Activated CD4-positive, alpha-beta T cell treated with anti-CD3 and anti-CD28 coated beads, Interleukin-2, amount 50 U/mL, for 48 hours (primary cell): ENCODE data around the gene ALOX15.
"Not testable (repeated sequence)": the region's sequence is repeated elsewhere in the genome, so short reads cannot be mapped to it uniquely, and the experiment has no call there.

Experiments used
- DNase-seq, 2 experiments: peaks; one replicate each; pipeline ENCODE4 v3.0.0-alpha.2; 2020

ALOX15 gene

GRCh38 chr17:4641297-4642195, at the start of gene ALOX15:
Gene ALOX15, minus strand, starts transcription at chr17:4641678. Its CDS starts 27 bp downstream, at chr17:4641651.
- no peak for DNase-seq

- DNase-seq: no peak
These were observed 49.3 kb upstream of the ALOX15 start for GRCh38 chr17:4690745-4691144.

GRCh38 chr17:4689872-4690271, 48.4 kb upstream of the ALOX15 start:
- DNase-seq: not testable (repeated sequence)

- DNase-seq: not testable (repeated sequence)
These were observed 42.3 kb upstream of the ALOX15 start for GRCh38 chr17:4683739-4684138.

GRCh38 chr17:4679658-4680057, 38.2 kb upstream of the ALOX15 start:
- no peak for DNase-seq

GRCh38 chr17:4678448-4679026, 37.1 kb upstream of the ALOX15 start:
- DNase-seq: peak; percentile 48 to 66

GRCh38 chr17:4676791-4677190, 35.3 kb upstream of the ALOX15 start:
- no peak for DNase-seq

- no peak for DNase-seq
These were observed 34.3 kb upstream of the ALOX15 start for GRCh38 chr17:4675791-4676190.

GRCh38 chr17:4674685-4674998, 33.2 kb upstream of the ALOX15 start:
- no peak for DNase-seq

GRCh38 chr17:4673986-4674684, 32.7 kb upstream of the ALOX15 start:
- DNase-seq: no peak

- no peak for DNase-seq
These were observed 31.7 kb upstream of the ALOX15 start for GRCh38 chr17:4673169-4673568.

- DNase-seq: no peak
These were observed 31.3 kb upstream of the ALOX15 start for GRCh38 chr17:4672751-4673150.

GRCh38 chr17:4672055-4672630, 30.7 kb upstream of the ALOX15 start:
- DNase-seq: no peak

GRCh38 chr17:4667166-4667565, 25.7 kb upstream of the ALOX15 start:
- DNase-seq: no peak

- DNase-seq: no peak
These were observed 24.8 kb upstream of the ALOX15 start for GRCh38 chr17:4666296-4666695.

- DNase-seq: no peak
These were observed 23.5 kb upstream of the ALOX15 start for GRCh38 chr17:4665027-4665426.

- no peak for DNase-seq
These were observed 22.8 kb upstream of the ALOX15 start for GRCh38 chr17:4664230-4664629.

- DNase-seq: no peak
These were observed 22.2 kb upstream of the ALOX15 start for GRCh38 chr17:4663711-4664110.

- peak; percentile 70 to 79 for DNase-seq
These were observed 17.2 kb upstream of the ALOX15 start for GRCh38 chr17:4658478-4659305.

GRCh38 chr17:4657678-4658077, 16.2 kb upstream of the ALOX15 start:
- DNase-seq: no peak

- DNase-seq: not testable (repeated sequence)
These were observed 14.5 kb upstream of the ALOX15 start for GRCh38 chr17:4655933-4656332.

GRCh38 chr17:4652997-4653396, 11.5 kb upstream of the ALOX15 start:
- DNase-seq: no peak

GRCh38 chr17:4648741-4649140, 7.3 kb upstream of the ALOX15 start:
- no peak for DNase-seq
